Limb (tissue), 2 donors: ENCODE data around the gene OR52E6.

Source experiments
- DNase-seq, 2 donors: peaks; one replicate each; pipeline ENCODE4 v3.0.0-alpha.2; 2016; ENCODE audit errors: extremely low spot score in 2 of 2

The OR52E6 gene

DNA sequence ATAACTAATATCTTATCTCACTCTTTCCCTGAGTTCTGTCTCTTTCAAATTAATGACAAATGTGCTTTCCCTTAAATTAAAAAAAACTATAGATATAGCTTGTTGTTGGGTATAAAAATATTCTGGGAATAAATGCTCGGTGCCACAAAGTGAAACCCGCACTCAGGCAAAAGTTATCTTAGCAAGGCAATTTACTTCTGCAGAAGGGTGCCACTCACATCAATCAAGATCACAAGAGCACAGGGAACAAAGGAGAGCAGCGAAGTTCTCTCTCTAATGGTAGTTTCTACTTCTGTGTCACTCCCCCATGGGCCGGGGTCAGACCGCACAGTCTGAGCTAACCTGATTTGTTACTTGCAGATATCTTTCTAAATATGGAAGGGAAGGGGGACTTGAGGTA, 37.7 kb downstream of the OR52E6 start:
- no peak for DNase-seq

DNA sequence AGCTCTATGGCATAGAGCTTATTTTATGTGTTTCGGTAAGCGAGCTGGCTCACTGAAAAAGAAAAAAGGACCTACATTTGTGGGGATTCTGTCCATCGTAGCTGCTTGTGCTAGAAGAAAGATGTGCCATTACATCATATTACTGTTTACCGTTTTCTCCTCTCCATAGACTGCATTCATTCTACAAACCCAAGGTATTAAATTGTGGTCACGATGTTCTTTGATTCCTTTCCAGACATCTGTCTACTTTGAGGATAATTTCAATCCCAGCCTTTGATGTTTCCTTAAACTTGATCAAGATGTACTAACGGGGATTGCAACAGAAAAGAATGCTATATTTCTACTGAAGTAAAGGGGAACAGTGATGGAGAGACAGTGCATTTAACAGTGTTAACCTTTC, 45.2 kb downstream of the OR52E6 start:
- no peak for DNase-seq

DNA sequence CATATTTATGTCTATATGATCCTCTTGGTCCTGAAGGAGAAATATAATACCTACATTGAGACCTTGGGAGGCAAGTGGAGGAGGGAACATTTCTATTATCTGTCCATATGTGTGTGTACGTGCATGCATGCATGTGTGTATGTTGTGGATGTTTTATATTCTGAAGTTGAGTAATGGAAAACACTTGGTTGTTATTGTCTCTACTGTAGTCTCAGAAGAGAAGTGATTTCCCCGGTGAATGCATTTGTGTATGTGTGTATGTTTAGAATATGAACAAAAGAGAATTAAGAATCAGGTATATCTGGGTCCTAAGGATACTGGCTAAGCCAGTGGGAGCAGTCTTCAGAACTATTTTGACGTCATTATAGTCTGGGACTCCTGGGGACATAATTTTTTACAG, 50.5 kb downstream of the OR52E6 start, which contains the start of gene OR52N1:
Gene OR52N1 (minus strand): TSS at position 101 of the 400 bp plus-strand sequence. CDS start 2,449 bp downstream, outside the sequence.
- no peak for DNase-seq
